Upper lobe of right lung (tissue), 1 donor: ENCODE results near the gene ZC2HC1C. TPM values are rescaled to one million over a fixed set of nuclear protein-coding genes. Genes with fewer than 3 reads are reported as not detected.

Experiments used
- ATAC-seq: fragments of 200-7000 bp; cut with Tn5 transposase; one replicate; pipeline ENCODE4 v1.9.1; 2020; ENCODE audit warnings: mild to moderate bottlenecking, moderate library complexity
- DNase-seq: peaks from one replicate; pipeline ENCODE4 v3.0.0-alpha.2; 2020
- H3K27ac ChIP-seq: fragments of 200-600 bp; one replicate; pipeline ENCODE4 v1.8.0; 2022
- H3K27me3 ChIP-seq: fragments of 200-600 bp; one replicate; pipeline ENCODE4 v1.8.0; 2022; ENCODE audit warnings: mild to moderate bottlenecking
- H3K36me3 ChIP-seq: fragments of 200-600 bp; one replicate; pipeline ENCODE4 v1.8.0; 2022
- H3K4me1 ChIP-seq: fragments of 200-600 bp; one replicate; pipeline ENCODE4 v1.8.0; 2022
- H3K4me3 ChIP-seq: fragments of 200-600 bp; one replicate; pipeline ENCODE4 v1.8.0; 2022; ENCODE audit warnings: mild to moderate bottlenecking
- H3K9me3 ChIP-seq: fragments of 200-600 bp; one replicate; pipeline ENCODE4 v1.8.0; 2022
- intact Hi-C: fragments of 100-400 bp; cut with DNase I; formaldehyde crosslinking; loops from one replicate; pipeline ENCODE4 v1.11.0; 2022
- total RNA-seq: library from RNA; stranded (reverse); fragmentation: NEBNext Ultra II Directional; extraction: Animal tissue kit (Norgen Biotek cat#: 25700); gene quantifications from one replicate; pipeline ENCODE4 v1.2.1, GENCODE V29; 2021
- TF ChIP-seq, protein P1 (sequence below): fragments of 200-600 bp; IDR thresholded peaks from one replicate; pipeline ENCODE4 v1.8.0; 2022; ENCODE audit warnings: antibody characterized with exemption
- donor health status: DM: no; HTN: yes; CAD: no; lungs with severe emphysema.

ZC2HC1C gene
- total RNA-seq, 1 donor from 2014 or later, result 4.5 TPM

DNA sequence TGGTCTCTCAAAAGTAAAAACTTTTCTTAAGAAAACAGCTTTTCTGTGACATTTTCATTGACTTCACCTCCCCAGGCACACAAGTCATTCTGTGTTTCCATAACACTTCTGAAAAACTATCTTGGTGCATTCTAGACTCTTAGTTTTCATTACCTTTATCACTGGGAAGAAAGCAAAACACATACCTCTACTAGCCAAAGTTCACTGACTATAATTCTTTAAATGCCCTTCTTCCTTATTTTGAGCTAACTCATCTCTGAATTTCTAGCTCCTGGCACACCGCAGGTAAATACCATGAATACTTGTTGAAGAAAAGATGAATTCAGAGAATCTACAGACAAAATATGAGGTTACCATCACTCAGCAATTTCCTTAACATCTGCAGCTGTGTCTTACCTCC, 39.3 kb upstream of the ZC2HC1C start:
- intact Hi-C loops, result no loop called here
- Histone ChIP-seq H3K9me3 (no peaks in the 10 kb centered on the region), H3K36me3 (peaks cover 69% of the 10 kb centered on the region), H3K4me1 (no peaks in the 10 kb centered on the region), H3K4me3 (no peak overlapping the region), H3K27ac (no peak overlapping the region), H3K27me3 (no peaks in the 10 kb centered on the region)
- TF ChIP-seq, protein P1, sequence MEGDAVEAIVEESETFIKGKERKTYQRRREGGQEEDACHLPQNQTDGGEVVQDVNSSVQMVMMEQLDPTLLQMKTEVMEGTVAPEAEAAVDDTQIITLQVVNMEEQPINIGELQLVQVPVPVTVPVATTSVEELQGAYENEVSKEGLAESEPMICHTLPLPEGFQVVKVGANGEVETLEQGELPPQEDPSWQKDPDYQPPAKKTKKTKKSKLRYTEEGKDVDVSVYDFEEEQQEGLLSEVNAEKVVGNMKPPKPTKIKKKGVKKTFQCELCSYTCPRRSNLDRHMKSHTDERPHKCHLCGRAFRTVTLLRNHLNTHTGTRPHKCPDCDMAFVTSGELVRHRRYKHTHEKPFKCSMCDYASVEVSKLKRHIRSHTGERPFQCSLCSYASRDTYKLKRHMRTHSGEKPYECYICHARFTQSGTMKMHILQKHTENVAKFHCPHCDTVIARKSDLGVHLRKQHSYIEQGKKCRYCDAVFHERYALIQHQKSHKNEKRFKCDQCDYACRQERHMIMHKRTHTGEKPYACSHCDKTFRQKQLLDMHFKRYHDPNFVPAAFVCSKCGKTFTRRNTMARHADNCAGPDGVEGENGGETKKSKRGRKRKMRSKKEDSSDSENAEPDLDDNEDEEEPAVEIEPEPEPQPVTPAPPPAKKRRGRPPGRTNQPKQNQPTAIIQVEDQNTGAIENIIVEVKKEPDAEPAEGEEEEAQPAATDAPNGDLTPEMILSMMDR, result no peak
- no peak for DNase-seq
- ATAC-seq, result no peak

DNA sequence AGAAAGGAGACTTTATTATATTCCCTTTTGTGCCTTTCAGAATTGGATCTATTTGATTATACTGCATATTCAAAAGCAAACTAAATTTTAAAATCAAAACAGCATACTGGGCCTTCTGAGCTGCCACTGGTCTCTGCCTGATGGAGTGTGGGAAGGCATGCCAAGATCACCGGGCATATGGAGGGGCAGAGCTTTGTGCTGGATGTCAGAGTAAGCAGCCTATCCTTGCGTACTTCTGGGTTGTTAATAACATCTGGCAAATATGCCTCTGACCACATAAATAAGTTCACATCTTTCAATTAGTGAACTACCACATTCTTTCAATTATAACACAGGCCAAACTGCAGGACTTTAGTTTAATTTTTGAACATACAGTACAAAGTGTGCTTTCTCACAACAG, 36.5 kb upstream of the ZC2HC1C start:
- Histone ChIP-seq H3K27ac (no peak overlapping the region), H3K36me3 (peaks cover 63% of the 10 kb centered on the region), H3K27me3 (no peaks in the 10 kb centered on the region), H3K9me3 (no peaks in the 10 kb centered on the region), H3K4me1 (no peaks in the 10 kb centered on the region), H3K4me3 (no peak overlapping the region)
- TF ChIP-seq, protein P1, result no peak
- intact Hi-C loops, result no loop called here
- ATAC-seq, result no peak
- no peak for DNase-seq

DNA sequence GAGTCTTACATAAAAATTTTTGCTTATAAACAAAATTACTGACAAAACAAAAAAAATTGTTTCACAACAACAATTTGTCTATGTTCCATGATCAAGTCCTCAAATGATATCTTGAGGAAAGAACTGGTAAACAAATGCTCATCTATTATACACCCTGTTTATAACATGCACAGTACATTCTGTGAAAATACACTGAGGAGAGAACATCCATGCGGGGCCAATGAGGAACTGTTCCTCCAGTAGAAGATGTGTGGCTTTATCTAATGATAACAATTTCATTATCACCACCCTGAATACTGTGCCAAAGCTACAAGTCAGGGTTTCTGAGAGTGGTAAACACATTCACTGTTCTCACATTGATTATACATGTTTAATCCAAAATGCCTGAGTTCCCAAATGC, 28.9 kb upstream of the ZC2HC1C start:
- no peak for DNase-seq
- Histone ChIP-seq H3K9me3 (no peaks in the 10 kb centered on the region), H3K4me1 (peaks cover 18% of the 10 kb centered on the region), H3K4me3 (no peak overlapping the region), H3K27me3 (no peaks in the 10 kb centered on the region), H3K36me3 (peaks cover 27% of the 10 kb centered on the region), H3K27ac (peak overlapping the region; percentile 38)
- TF ChIP-seq, protein P1, result no peak
- no peak for ATAC-seq
- intact Hi-C loops, result no loop called here

DNA sequence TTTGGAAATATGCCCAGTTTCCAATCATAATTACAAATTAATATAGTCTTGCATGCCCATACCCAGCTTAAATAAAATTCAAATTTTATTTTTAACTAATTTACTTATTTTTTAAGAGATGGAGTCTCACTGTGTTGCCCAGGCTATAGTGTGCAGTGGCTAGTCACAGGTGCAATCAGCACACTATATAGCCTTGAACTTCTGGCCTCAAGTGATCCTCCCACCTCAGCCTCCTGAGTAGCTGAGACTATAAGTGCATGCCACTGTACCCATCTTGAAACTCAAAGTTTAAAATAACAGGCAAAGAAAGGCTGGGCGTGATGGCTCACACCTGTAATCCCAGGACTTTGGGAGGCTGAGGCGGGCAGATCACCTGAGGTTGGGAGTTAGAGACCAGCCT, 28.5 kb upstream of the ZC2HC1C start:
- no peak for ATAC-seq

DNA sequence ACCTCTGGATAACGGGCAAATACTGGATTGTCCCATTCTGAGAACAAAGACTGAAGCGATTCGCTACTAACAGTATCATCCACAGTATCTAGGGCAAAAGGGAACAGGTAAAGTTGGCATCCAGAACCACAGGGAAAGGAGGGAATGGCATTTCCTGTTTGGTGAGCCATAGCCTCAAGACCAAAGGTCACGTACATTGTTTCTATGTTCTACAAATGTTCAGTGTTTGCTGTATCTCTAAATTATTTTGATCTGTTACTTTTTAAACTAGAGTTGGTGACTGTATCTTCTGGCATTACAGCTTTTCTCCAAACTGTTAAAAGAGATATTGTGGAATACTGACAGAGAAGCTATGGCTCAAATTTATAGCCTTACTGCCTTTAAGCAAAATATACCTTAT, 27.8 kb upstream of the ZC2HC1C start:
- H3K27me3 ChIP-seq, result no peaks in the 10 kb centered on the region
- H3K27ac ChIP-seq, result no peak overlapping the region
- ATAC-seq (no peak), DNase-seq (no peak)
- intact Hi-C loops, result no loop called here
- peaks cover 23% of the 10 kb centered on the region for H3K36me3 ChIP-seq
- H3K4me3 ChIP-seq, result no peak overlapping the region
- H3K9me3 ChIP-seq, result no peaks in the 10 kb centered on the region
- TF ChIP-seq, protein P1, result no peak
- H3K4me1 ChIP-seq, result peaks cover 21% of the 10 kb centered on the region

More for the DNA sequence above, 28.5 kb upstream of the ZC2HC1C start:
- Histone ChIP-seq H3K9me3 (no peaks in the 10 kb centered on the region), H3K4me3 (no peak overlapping the region), H3K27ac (peak overlapping the region; percentile 38), H3K36me3 (peaks cover 23% of the 10 kb centered on the region), H3K27me3 (no peaks in the 10 kb centered on the region), H3K4me1 (peaks cover 21% of the 10 kb centered on the region)
- intact Hi-C loops, result no loop called here
- TF ChIP-seq, protein P1, result no peak
- DNase-seq, result no peak

DNA sequence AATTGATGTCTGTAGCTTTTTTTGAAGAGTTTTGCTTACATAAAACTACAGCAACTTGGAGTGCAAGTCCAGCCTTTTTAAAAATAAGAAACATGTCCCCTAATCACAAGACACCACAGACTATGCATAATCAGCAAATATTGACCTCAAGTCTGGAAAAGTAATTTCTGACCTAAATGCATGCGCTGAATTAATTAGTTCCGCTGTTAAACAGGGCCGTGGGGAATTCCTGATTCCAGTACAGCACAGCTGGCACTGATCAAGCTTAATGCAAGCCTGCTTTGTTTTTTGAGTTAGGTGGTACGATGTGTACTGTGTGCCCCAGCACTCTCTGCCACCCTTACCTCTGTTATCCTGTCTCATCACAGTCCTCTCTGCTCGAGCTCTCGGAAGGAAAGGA, 27.4 kb upstream of the ZC2HC1C start:
- ATAC-seq (no peak), DNase-seq (no peak)
- Histone ChIP-seq H3K27me3 (no peaks in the 10 kb centered on the region), H3K4me1 (peaks cover 21% of the 10 kb centered on the region), H3K9me3 (no peaks in the 10 kb centered on the region), H3K4me3 (no peak overlapping the region), H3K36me3 (peaks cover 23% of the 10 kb centered on the region), H3K27ac (no peak overlapping the region)
- intact Hi-C loops, result no loop called here
- TF ChIP-seq, protein P1, result no peak
